Measurements from ENCODE around the gene IFITM1.

GRCh38 chr11:332651-333480 is 19.0 kb downstream of the IFITM1 start:
- TF ChIP-seq CTCF (IDR thresholded peaks at IDR 0.05) (no peak), POLR2A (IDR thresholded peaks at IDR 0.05) (no peak), EP300 (IDR thresholded peaks at IDR 0.05) (no peak)

Measured in stomach (tissue), 4 donors.